ENCODE measurements around the gene CDK11B.
"Not testable (repeated sequence)": the region's sequence is repeated elsewhere in the genome, so short reads cannot be mapped to it uniquely, and the experiment has no call there.

Gene CDK11B

DNA sequence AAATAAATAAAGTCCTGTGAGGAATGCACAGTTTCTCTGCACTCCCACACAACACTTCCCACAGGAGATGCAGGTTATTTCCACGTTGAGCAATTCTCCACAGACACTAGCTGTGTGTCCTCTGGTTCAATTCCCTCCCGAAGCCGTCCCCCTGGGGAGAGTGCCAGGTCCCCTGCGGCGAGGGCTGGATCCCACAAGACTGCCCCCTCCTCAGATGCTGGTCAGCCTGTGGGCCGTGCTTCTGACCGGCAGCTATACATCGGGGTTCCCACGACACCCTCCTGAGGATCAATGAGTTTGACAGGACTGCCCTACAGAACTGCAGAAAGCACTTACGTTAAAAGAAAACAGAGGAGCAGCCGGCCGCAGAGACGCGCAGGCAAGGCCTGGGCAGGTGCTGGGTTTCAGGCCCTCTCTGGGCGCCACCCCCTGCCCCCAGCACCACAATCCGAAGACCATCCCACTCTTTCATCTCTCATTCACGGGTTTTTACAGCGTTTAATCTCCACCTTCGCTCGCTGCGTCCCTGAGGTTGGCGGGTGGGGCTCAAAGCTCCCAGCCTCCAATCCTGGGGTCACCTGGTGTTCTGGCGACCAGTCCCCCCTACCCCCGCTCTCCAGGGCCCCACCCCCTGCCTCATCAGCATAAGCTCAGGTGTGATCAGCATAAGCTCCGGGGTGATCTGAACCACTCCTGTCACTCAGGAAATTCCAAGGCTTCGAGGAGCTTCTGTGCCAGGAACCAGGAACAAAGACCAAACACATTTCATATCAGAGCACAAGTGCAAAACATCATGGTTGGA is 24.5 kb upstream of the CDK11B start:
- DNase-seq (ENCODE audit: low spot score) = no peak

DNA sequence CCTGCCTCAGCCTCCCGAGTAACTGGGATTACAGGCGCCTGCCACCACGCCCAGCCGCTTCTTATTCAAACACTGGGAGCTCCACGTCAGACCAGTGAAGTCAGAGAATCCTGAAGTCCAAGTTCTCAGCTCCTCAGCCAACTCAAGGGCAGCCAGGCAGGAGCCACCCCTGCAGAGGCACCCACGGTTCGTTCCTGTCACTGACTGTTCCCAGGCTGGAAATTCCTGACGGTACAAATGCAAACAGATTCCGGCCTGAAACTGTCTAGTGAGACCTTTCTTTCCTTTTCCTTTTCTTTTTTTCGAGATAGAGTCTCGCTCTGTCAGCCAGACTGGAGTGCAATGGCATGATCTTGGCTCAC is 22.1 kb upstream of the CDK11B start:
- no peak for DNase-seq (ENCODE audit: low spot score)

DNA sequence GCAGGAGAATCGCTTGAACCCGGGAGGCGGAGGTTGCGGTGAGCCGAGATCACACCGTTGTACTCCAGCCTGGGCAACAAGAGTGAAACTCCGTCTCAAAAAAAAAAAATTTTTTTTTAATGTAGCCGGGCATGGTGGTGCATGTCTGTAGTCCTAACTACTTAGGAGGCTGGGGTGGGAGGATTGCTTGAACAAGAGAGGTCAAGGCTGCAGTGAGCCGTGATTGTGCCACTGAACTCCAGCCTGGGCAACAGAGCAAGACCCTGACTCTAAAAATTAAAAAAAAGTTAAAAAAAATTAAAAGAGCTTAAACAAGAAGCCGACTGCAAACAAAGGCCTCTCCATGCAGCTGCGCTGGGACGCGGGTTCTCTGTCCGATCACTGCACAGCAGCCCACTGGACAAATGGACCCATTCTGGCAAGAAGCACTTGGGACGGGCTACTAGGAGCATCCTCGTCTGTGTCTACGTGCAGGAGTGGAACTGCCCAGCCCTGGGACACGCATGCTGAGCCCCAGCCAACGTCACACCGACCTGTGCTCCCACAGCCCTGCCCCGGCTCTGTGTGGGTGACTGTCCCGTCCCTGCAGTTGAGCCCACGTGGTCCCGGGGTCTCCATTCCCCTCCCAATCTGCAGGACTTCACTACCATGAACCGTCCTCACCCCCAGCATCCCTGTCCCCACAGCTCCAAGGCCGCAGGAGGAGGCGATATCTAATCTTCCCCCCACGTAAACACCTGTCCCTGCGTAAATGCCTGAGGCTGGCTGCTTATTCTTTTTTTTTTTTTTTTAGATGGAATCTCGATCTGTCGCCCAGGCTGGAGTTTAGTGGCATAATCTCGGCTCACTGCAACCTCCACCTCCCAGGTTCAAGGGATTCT is 21.5 kb upstream of the CDK11B start:
- DNase-seq (ENCODE audit: low spot score) = no peak

DNA sequence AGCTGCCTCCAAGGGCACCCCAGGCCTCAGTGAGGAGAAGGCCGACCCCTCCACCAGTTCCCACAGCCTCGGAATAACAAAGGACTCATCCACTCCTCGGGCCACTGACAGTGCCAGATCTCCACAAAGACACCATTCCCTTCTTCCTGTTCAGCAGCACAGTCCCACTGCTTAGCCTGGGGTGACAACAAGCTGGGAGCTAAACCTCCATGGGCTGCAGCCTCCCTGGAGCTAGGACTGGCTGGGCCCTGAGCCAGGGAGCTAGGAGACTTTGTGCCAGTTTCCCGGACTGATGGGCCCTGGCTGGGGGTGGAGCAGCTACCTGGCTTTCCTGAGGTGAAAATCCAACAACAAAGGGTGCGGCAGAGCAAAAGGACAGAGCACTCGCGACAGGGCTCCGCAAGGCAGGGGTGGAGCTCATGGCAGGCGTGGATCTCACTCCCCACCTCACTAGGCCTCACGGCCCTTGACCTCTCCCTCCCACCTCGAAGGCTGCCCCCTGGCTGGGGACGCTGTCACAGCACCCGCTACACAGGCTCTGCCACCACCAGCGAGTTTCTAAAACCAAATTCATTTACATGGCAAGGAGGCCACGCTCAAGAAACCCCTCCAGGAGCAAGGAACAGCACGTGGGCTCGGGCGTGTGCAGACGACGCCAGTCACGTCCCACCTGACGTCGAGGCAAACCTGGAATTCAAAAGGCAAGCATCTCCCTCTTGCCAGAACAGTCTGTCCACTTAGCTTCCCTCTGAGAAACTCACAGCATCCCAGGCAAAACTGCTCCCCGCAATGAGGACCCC is 20.0 kb upstream of the CDK11B start:
- DNase-seq (ENCODE audit: low spot score) = no peak

DNA sequence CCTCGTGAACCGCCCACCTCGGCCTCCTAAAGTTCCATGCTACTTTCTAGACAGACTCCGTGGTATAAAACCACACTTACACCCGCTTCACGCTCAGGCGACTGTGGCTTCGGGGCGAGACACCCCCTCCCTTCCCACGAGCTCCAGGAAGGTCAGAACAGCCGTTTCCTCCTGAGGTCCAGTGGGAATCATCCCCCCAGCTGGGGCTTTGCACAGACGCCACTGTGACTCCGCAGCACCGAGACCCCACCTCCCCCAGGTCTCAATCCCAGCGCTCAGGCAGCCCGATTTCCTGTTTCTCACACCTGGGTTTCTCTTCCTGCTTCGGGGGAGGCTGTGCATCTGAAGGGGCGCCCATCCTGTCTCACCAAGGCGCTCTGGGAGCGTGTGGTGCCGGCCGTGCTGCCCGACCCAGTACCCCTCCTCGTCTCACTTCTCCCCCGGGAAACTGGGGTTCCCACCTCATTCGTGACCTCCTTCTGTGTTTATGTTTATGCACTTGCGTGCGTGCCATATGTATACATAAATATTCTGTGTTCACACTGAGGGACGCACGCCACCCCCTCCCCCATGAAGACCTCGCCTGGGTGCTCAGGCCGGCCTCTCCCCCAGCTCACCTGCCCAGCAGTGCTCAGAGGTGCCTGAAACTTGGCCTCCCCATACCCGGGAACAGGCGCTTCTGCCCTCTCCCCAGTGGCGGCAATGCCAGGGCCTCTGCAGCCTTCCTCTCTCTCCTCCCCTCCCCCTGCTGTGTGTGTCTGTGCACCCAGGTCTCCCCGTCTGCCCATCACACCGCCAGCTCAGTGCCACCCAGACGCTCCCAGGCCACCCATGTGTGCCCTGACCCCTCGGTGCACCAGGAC is 19.1 kb upstream of the CDK11B start:
- no peak for DNase-seq (ENCODE audit: low spot score)

DNA sequence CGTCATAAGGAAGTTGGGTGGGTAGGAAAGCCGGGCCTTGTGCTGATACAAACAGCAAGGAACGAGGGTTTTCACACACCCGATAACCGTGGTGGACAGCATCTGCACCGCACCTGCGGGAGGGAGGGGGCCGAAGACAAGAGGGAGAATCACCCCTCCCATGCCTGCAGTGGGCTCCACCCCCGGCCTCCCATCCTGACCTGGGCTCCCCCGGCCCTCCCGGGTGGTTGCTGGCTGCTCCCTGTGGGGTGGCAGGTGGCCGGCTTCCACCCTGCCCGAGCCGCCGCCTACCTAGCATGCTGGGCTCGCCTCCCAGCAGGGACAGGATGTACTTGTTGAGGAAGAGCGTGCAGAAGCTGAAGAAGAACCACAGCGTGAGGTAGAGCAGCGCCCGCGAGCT is 17.3 kb upstream of the CDK11B start:
- not testable (repeated sequence) for DNase-seq (ENCODE audit: low spot score)

DNA sequence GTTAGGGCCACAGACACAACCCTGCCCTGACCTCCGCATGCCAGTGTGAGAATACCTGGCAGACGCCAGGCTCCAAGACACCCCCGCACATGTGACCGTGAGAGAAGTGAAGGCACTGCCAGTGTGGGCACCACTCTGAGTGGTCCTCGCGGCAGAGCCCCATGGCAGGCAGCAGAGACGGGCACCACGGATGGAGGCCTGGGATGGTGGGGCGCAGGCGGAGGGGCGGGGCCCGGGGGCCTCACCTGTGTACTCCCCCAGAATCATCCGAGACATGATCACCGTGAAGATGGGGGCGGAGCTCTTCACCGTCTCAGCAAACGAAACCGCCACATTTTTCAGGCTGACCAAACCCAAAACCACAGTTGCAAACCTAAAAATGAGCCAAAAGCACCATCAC is 16.4 kb upstream of the CDK11B start:
- not testable (repeated sequence) for DNase-seq (ENCODE audit: low spot score)

DNA sequence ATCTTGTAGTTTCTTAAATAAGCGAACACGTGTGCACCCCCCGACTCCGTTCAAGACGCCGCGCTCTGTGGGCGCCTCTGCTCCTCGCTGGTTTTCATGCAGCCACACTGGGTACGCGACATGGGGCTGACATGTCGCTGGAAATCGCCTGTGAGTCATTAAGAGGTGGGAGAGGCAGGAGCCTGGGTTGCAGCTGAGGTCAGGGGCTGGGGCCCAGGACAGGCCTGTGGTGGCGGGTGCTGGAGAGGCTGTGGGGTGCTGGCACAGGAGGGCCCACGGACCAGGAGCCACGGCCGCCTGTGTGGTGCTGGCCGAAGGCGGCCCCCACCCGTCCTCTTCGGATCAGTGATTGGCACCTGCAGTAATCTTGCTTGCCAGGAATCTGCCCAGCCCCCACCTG is 16.0 kb upstream of the CDK11B start:
- DNase-seq (ENCODE audit: low spot score) = not testable (repeated sequence)

DNA sequence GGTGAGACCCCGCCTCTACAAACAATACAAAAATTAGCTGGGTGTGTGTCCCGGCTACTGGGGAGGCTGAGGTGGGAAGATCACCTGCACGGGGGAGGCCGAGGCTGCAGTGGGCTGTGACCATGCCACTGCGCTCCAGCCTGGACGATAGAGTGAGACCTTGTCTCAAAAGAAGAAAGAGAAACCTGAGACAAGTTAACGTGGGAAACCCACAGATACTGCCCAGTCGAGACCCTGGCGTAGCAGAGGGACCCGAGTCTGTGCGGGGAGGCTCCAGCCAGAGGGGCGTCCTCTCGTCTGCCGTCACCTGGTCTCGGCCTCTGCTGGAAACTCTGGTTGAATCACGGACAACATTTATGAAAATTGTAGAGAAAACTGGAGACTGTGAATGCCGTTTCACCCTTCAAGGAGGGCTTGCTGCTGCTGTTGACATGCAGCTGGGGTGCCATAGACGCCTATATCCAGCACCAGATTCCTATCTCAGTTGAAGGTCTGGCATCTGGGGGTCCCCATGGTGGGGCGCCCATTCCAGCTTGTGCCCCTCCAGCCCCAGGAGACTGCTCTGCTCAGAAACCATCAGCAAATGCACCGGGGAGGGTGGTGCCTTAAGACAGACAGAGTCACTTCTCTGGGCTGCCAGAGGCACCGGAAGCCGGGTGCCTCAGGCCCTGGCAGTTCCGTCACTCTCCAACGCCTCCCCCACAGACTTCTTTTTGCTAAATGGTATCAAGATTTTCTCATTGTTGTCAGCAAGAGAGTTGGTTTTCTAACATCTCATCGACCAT is 13.6 kb upstream of the CDK11B start:
- no peak for DNase-seq (ENCODE audit: low spot score)

DNA sequence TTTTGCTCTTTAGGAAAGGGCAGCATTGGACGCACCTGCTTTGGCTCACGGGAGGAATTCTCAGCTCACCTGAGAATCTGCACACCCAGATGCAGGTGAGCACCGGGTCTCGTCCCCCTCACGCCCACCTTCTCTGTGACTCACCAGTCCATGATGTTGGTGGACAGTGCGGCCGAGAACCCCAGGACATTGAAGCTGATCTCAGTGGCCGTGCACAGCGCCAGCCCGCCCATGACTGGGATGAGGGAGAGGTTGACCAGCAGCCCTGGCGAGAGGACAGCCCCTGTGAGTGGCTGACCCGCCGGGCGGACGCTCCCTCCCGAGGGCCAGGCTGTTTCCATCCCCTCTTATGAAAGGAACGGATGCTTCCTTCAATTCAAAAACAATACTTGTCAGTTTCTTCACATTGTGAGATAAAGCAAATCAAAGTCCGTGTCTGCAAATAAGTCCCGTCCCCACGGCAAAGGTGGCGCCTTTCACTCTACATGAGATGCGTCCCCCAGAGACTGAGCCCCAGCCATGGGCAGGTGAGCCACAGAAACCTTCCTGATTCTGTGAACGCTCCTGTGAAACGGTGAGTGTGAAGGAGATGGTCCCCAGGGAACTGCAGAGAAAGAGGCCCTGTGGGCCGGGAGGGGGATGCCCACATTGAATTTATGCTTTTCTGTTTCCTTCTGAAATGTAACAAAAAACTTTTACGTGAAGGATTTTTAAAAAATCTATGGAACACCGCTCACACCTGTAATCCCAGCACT is 12.7 kb upstream of the CDK11B start:
- no peak for DNase-seq (ENCODE audit: low spot score)

DNA sequence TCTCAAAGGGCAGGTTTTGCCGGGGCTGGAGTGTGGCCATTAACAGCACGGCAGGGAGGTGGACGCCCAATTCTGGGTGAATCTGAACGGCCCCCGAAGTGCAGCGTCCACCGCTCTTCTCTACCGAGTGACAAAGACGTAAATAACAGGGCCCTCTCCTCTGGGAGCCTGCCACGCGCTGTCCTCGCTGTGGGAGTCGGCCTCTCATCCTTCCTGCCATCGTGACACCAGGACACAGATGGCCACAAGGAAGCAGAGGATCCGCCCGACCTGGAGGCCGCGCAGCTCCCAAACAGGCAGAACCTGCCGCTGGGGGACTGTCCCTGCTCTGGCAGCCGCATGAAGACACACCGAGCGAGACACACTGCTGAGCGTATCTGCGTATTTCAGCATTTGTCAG is 12.1 kb upstream of the CDK11B start:
- DNase-seq (ENCODE audit: low spot score) = no peak

DNA sequence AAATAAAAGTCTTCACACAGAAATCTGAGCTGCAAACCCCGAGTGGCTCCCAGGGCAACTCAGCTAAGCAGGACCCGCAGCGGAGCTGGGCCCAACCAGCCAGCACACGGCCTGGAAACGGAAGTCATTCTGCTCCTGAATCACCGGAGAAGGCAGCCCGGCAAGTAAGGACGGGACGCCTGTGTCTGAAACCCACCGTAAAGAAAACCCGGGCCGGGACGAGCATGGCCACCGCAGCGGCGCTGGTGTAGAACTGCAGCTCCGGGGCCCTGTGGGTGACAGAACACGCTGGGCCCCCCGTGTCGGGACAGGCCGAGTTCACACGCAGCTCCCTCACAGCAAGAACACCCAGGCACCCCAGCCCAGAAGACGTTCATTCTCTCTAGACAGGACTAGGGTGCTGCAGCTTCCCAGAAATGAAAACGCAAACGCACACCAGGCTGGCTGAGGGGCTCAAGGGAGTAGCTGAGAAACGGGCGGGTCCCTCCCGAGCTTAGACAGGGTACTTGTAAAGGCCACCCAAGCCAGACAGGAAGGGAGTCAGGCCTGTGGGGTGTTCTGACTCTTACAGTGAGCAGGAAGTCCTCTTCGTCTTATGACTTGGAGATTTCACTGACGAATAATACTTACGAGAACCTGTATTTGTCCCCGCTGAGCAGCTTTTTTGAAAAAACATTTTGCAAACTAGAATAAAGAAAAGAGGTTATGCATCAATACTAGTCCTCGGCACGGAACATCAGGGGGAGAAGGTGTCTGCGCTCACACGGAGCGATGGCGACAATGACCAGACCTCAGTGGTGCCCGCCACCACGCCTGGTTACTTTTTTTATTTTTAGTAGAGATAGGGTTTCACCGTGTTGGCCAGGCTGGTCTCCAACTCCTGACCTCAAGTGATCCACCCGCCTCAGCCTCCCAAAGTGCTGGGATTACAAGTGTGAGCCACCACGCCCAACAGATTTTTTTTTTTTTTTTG is 10.9 kb upstream of the CDK11B start:
- no peak for DNase-seq (ENCODE audit: low spot score)

DNA sequence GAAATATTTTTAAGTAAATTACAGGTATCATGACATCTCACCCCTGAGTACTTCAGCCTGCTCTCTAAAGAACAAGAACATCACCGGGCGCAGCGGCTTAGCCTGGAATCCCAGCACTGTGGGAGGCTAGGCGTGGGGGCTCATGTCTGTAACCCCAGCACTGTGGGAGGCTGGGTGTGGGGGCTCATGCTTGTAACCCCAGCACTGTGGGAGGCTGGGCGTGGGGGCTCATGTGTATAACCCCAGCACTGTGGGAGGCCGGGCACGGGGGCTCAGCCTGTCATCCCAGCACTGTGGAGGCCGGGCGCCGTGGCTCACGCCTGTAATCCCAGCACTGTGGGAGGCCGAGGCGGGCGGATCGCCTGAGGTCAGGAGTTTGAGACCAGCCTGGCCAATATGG is 7.7 kb upstream of the CDK11B start:
- no peak for DNase-seq (ENCODE audit: low spot score)

DNA sequence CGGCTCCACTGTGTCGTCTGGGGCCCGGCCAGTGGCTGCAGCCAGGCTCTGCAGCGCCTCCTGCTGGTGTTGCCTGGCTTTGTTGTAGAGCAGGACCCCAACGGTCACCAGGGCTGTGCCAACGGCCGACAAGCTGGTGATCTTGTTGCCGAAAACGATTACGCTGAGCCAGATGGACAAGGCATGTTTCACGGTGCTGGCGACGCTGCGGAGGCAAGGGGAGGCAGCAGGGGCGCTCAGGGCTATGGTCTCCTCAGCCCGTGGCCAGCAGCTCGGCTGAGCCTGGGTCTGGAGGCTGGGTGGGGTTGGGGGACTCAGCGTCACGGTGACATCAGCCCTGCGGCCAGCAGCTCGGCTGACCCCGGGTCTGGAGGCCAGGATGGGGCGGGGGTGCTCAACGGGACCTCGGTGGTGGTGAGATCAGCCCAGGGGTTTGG is 7.0 kb upstream of the CDK11B start:
- peak; percentile 60 for DNase-seq (ENCODE audit: low spot score)

DNA sequence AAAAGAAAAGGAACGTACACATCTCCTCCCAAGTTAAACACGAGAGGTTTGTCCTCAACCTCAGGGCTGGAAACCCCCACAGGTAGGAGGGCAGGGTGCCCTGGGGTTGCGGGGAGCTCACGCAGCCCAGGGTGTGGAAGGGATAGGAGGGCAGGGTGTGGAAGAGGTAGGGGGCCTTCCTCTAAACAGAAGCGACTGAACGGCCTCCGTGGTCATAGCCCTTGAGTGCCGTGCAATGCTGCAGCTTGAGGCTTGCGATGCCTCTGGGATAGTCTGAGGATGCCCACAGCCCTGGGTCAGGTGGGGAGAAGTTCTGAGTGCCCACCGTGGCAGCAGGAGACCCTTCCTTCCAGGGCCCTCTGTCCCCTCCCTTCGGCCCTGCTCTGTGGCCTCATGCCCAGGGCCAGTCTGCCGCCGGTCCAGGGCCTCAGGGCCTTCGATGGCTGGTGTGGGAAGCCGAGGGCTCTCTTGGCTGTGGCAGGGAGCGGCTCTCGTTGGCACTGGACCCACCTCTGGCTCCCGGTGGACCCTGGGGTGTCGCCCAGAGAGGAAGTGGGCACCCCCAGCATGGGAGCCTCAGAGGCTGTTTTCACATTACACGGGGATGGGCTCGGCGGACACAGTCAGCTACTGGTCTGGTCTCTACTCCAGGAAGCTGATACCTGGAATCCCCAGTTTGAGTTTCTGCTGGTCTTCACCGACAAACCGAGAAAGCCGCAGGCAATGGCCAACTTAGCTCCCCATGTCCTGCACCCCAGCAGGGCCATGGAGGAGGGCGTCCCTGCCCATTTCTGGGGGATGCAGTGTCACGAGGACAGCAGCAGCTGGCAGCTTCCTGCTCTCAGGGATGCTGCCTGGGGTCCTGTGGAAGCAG is 6.4 kb upstream of the CDK11B start:
- no peak for DNase-seq (ENCODE audit: low spot score)

DNA sequence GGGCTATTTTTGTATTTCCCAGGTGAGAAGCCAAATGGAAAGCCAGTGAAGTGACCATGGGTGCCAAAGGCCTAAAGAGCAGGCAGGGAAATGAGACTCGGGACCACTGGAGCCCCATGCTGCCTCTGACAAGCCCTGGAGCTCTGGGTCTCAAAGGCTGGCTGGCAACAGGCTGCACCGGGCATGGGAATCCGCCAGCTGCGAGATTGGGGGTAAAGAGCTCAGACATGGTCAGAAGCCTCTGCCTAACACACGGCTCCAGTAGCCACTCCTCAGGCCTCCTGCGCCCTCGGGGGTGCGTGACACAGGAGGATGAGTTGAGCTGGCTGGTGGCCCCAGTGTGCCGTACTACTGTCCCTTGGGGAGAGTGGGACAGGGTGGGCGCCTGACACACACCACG is 5.5 kb upstream of the CDK11B start:
- not testable (repeated sequence) for DNase-seq (ENCODE audit: low spot score)

DNA sequence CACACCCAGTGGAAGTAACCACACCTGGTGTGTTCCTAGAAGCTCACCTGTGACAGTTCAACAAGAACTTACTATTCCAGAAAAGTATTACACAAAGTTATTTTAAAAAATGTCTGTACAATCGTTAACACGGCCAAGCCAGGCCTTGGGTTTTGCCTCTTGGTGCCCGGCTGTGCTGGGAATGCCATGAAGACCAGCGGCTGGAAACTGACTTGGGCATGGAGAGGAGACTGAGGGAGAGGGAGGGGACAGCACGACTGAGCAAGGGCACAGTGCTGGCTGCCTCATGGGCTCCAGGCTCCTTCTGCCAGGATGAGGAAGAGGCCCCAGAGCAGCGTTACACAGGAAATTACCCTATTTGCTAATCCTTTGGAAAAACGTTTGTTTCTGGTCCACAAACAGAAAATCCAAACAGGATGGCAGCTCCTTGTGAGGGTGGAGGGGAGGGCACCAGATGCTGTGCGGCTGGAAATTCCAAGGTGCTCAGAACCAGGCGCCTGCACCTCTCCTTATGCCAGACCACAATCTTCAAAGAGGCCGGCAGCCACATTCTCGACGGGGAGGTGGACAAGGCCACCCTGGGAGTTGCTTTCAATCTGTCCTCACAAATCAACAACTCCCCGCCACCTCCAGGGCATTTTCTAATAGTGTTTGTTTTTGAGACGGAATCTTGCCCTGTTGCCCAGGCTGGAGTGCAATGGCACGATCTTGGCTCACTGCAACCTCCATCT is 4.2 kb upstream of the CDK11B start:
- not testable (repeated sequence) for DNase-seq (ENCODE audit: low spot score)
